WTC11 (cell line): ENCODE data around the gene HDAC9. TPM values are rescaled to one million over a fixed set of nuclear protein-coding genes. Genes with fewer than 3 reads are reported as not detected.

Source experiments
- ATAC-seq: fragments of 200-7000 bp; cut with Tn5 transposase; 2 replicates; pipeline ENCODE4 v1.10.0; 2021; ENCODE audit warnings: mild to moderate bottlenecking, moderate library complexity
- CTCF ChIA-PET: fragments of 300-600 bp; sonication (Branson Sonifier 250); formaldehyde crosslinking; loops from one replicate; lab custom pipeline; 2021; ENCODE audit warnings: antibody characterized with exemption; lab: Charles Lee
- POLR2A ChIA-PET: fragments of 350-600 bp; sonication (Branson Sonifier 250); formaldehyde crosslinking; loops from one replicate; lab custom pipeline; 2021; ENCODE audit warnings: antibody characterized with exemption; lab: Charles Lee
- DNase-seq: peaks from one replicate; pipeline ENCODE4 v3.0.0; 2021; ENCODE audit warnings: low spot score
- H3K27ac Mint-ChIP-seq: 2 replicates; pipeline ENCODE4 v1.8.0; 2021; ENCODE audit warnings: mixed read lengths
- H3K27me3 Mint-ChIP-seq: 2 replicates; pipeline ENCODE4 v1.8.0; 2021; ENCODE audit warnings: low read depth, mild to moderate bottlenecking, moderate library complexity, mixed read lengths
- H3K36me3 Mint-ChIP-seq: 2 replicates; pipeline ENCODE4 v1.8.0; 2021; ENCODE audit warnings: mixed read lengths
- H3K4me1 Mint-ChIP-seq: 2 replicates; pipeline ENCODE4 v1.8.0; 2022; ENCODE audit warnings: mixed read lengths
- H3K4me3 Mint-ChIP-seq: 2 replicates; pipeline ENCODE4 v1.8.0; 2021; ENCODE audit warnings: mild to moderate bottlenecking, moderate library complexity, mixed read lengths
- H3K9me3 Mint-ChIP-seq: 2 replicates; pipeline ENCODE4 v1.8.0; 2021; ENCODE audit warnings: mixed read lengths
- ESRRA ChIP-seq: sonication (generic); formaldehyde crosslinking; IDR thresholded peaks from 2 replicates; pipeline ENCODE4 v1.8.1; 2022; ENCODE audit warnings: mild to moderate bottlenecking, missing genetic modification reagents, borderline replicate concordance
- HMGA2 ChIP-seq: fragments of 250-450 bp; sonication (Bioruptor Pico); IDR thresholded peaks from 2 replicates; pipeline ENCODE4 v1.4.0; 2021; ENCODE audit warnings: mild to moderate bottlenecking, moderate library complexity
- MXD4 ChIP-seq: fragments of 250-450 bp; sonication (Bioruptor Pico); IDR thresholded peaks from 2 replicates; pipeline ENCODE4 v1.8.0; 2021; ENCODE audit warnings: mild to moderate bottlenecking, moderate library complexity, borderline replicate concordance
- NFE2L1 ChIP-seq: sonication (generic); formaldehyde crosslinking; IDR thresholded peaks from 2 replicates; pipeline ENCODE4 v1.8.1; 2023; ENCODE audit warnings: missing genetic modification reagents
- NFYB ChIP-seq: sonication (generic); formaldehyde crosslinking; conservative IDR thresholded peaks from 2 replicates; pipeline ENCODE4 v1.8.0; 2022; ENCODE audit warnings: low read depth, missing genetic modification reagents
- NR1H2 ChIP-seq: sonication (generic); formaldehyde crosslinking; IDR thresholded peaks from 2 replicates; pipeline ENCODE4 v1.9.0; 2021; ENCODE audit warnings: mild to moderate bottlenecking, moderate library complexity, missing genetic modification reagents
- RELA ChIP-seq: sonication (generic); formaldehyde crosslinking; IDR thresholded peaks from 2 replicates; pipeline ENCODE4 v1.8.1; 2022; ENCODE audit warnings: missing genetic modification reagents, mild to moderate bottlenecking, borderline replicate concordance
- SOX15 ChIP-seq: fragments of 250-450 bp; sonication (Bioruptor Pico); IDR thresholded peaks from 2 replicates; pipeline ENCODE4 v1.9.0; 2021; ENCODE audit warnings: mild to moderate bottlenecking
- TEAD1 ChIP-seq: sonication (generic); formaldehyde crosslinking; IDR thresholded peaks from 2 replicates; pipeline ENCODE4 v1.8.0; 2022; ENCODE audit warnings: mild to moderate bottlenecking, missing genetic modification reagents
- total RNA-seq: library from RNA; stranded (reverse); gene quantifications from 3 replicates; pipeline ENCODE4 v1.2.3, GENCODE V29; 2021
- TF ChIP-seq, protein P1 (sequence below): fragments of 250-450 bp; sonication (Bioruptor Pico); IDR thresholded peaks from 2 replicates; pipeline ENCODE4 v1.9.0; 2021; ENCODE audit warnings: moderate library complexity, mild to moderate bottlenecking, inconsistent platforms, borderline replicate concordance
- TF ChIP-seq, protein P2 (sequence below): sonication (generic); formaldehyde crosslinking; IDR thresholded peaks from 2 replicates; pipeline ENCODE4 v1.8.0; 2023; ENCODE audit warnings: missing genetic modification reagents, mild to moderate bottlenecking, borderline replicate concordance
- TF ChIP-seq, protein P3 (sequence below): fragments of 250-450 bp; sonication (Bioruptor Pico); IDR thresholded peaks from 2 replicates; pipeline ENCODE4 v1.9.0; 2021; ENCODE audit warnings: mild to moderate bottlenecking
- TF ChIP-seq, protein P4 (sequence below): sonication (generic); formaldehyde crosslinking; IDR thresholded peaks from 2 replicates; pipeline ENCODE4 v1.8.0; 2022; ENCODE audit warnings: mild to moderate bottlenecking, missing genetic modification reagents
- TF ChIP-seq, protein P5 (sequence below): sonication (generic); formaldehyde crosslinking; IDR thresholded peaks from 2 replicates; pipeline ENCODE4 v1.8.1; 2022; ENCODE audit warnings: missing genetic modification reagents, borderline replicate concordance
- TF ChIP-seq, protein P6 (sequence below): sonication (generic); formaldehyde crosslinking; IDR thresholded peaks from 2 replicates; pipeline ENCODE4 v1.8.0; 2022; ENCODE audit warnings: mild to moderate bottlenecking, missing genetic modification reagents
- TF ChIP-seq, protein P7 (sequence below): sonication (generic); formaldehyde crosslinking; IDR thresholded peaks from 2 replicates; pipeline ENCODE4 v1.8.1; 2022; ENCODE audit warnings: mild to moderate bottlenecking, missing genetic modification reagents, moderate library complexity, borderline replicate concordance
- TF ChIP-seq, protein P8 (sequence below): sonication (generic); formaldehyde crosslinking; IDR thresholded peaks from 2 replicates; pipeline ENCODE4 v1.8.1; 2022; ENCODE audit warnings: mild to moderate bottlenecking, moderate library complexity, missing genetic modification reagents

HDAC9 gene
- total RNA-seq, 1 experiment from 2014 or later, result 18.8 TPM

DNA sequence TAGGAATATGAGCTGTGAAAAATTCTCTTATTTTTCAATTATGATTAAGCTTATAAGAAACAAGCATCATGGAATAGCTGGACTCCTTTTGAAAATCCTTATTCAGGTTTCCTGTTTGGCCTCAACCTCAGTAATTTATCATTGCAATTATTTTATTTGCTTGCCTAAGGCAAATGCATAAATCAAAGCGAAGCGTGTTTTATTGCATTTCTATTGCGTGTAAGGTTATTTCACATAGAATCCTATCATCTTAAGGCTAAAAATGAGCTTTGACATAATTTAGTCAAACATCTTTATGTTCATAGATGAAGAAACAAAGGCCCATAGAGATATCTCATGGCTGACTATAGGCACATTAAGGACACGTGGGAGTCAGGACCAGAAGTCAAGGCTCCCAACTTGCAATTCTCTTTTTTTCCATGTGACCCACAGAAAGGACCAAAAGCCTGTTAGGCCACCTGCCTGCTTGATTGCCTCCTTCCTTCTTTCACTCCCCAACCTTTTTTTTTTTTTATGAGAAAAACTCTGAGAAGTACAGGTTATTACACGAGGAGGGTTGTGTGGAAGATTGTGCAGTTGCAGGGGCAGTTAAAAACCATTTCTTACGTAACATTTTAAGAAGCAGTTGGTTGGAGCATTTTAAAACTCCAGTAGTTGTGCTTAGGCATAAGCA, 261.0 kb downstream of the HDAC9 start (continued):
- TF ChIP-seq NR1H2 (CRISPR knock-in tag) (no peak), HMGA2 (CRISPR knock-in tag) (no peak), NFYB (CRISPR knock-in tag) (no peak)
- TF ChIP-seq, protein P1, sequence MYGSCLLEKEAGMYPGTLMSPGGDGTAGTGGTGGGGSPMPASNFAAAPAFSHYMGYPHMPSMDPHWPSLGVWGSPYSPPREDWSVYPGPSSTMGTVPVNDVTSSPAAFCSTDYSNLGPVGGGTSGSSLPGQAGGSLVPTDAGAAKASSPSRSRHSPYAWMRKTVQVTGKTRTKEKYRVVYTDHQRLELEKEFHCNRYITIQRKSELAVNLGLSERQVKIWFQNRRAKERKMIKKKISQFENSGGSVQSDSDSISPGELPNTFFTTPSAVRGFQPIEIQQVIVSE (CRISPR knock-in tag), result no peak

DNA sequence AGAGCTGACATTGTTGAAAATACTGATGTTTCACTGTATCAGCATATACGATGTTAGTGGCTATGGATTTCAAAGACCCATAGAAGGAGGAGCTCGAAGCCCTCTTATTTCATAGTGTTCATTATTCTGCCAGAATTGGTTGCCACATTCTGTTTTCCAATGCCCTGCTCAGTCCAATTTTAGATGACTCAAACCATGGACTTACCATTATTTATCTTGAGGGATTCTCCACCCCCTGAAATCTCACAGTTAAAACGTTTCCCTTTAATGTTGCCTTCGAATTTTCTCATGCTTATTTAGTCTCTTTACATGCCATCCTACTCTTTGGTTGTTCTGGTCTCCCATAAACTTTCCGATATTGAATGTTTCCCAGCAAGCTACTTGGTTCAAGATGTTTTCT, 264.5 kb downstream of the HDAC9 start:
- Mint-ChIP-seq H3K27me3 (no peaks in the 10 kb centered on the region), H3K36me3 (no peaks in the 10 kb centered on the region), H3K4me3 (no peak overlapping the region), H3K4me1 (peaks cover 16% of the 10 kb centered on the region), H3K9me3 (no peaks in the 10 kb centered on the region), H3K27ac (no peak overlapping the region)
- no peak for ATAC-seq
- no peak for DNase-seq
- no peak for TF ChIP-seq TEAD1 (CRISPR knock-in tag)
- TF ChIP-seq, protein P2, sequence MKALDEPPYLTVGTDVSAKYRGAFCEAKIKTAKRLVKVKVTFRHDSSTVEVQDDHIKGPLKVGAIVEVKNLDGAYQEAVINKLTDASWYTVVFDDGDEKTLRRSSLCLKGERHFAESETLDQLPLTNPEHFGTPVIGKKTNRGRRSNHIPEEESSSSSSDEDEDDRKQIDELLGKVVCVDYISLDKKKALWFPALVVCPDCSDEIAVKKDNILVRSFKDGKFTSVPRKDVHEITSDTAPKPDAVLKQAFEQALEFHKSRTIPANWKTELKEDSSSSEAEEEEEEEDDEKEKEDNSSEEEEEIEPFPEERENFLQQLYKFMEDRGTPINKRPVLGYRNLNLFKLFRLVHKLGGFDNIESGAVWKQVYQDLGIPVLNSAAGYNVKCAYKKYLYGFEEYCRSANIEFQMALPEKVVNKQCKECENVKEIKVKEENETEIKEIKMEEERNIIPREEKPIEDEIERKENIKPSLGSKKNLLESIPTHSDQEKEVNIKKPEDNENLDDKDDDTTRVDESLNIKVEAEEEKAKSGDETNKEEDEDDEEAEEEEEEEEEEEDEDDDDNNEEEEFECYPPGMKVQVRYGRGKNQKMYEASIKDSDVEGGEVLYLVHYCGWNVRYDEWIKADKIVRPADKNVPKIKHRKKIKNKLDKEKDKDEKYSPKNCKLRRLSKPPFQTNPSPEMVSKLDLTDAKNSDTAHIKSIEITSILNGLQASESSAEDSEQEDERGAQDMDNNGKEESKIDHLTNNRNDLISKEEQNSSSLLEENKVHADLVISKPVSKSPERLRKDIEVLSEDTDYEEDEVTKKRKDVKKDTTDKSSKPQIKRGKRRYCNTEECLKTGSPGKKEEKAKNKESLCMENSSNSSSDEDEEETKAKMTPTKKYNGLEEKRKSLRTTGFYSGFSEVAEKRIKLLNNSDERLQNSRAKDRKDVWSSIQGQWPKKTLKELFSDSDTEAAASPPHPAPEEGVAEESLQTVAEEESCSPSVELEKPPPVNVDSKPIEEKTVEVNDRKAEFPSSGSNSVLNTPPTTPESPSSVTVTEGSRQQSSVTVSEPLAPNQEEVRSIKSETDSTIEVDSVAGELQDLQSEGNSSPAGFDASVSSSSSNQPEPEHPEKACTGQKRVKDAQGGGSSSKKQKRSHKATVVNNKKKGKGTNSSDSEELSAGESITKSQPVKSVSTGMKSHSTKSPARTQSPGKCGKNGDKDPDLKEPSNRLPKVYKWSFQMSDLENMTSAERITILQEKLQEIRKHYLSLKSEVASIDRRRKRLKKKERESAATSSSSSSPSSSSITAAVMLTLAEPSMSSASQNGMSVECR (CRISPR knock-in tag), result no peak
- TF ChIP-seq NFE2L1, result no peak
- no peak for TF ChIP-seq MXD4 (CRISPR knock-in tag)
- TF ChIP-seq, protein P3, sequence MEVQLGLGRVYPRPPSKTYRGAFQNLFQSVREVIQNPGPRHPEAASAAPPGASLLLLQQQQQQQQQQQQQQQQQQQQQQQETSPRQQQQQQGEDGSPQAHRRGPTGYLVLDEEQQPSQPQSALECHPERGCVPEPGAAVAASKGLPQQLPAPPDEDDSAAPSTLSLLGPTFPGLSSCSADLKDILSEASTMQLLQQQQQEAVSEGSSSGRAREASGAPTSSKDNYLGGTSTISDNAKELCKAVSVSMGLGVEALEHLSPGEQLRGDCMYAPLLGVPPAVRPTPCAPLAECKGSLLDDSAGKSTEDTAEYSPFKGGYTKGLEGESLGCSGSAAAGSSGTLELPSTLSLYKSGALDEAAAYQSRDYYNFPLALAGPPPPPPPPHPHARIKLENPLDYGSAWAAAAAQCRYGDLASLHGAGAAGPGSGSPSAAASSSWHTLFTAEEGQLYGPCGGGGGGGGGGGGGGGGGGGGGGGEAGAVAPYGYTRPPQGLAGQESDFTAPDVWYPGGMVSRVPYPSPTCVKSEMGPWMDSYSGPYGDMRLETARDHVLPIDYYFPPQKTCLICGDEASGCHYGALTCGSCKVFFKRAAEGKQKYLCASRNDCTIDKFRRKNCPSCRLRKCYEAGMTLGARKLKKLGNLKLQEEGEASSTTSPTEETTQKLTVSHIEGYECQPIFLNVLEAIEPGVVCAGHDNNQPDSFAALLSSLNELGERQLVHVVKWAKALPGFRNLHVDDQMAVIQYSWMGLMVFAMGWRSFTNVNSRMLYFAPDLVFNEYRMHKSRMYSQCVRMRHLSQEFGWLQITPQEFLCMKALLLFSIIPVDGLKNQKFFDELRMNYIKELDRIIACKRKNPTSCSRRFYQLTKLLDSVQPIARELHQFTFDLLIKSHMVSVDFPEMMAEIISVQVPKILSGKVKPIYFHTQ (CRISPR knock-in tag), result no peak
- TF ChIP-seq, protein P4, sequence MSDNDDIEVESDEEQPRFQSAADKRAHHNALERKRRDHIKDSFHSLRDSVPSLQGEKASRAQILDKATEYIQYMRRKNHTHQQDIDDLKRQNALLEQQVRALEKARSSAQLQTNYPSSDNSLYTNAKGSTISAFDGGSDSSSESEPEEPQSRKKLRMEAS, result no peak
- TF ChIP-seq, protein P5, sequence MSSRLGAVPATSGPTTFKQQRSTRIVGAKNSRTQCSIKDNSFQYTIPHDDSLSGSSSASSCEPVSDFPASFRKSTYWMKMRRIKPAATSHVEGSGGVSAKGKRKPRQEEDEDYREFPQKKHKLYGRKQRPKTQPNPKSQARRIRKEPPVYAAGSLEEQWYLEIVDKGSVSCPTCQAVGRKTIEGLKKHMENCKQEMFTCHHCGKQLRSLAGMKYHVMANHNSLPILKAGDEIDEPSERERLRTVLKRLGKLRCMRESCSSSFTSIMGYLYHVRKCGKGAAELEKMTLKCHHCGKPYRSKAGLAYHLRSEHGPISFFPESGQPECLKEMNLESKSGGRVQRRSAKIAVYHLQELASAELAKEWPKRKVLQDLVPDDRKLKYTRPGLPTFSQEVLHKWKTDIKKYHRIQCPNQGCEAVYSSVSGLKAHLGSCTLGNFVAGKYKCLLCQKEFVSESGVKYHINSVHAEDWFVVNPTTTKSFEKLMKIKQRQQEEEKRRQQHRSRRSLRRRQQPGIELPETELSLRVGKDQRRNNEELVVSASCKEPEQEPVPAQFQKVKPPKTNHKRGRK (CRISPR knock-in tag), result no peak
- TF ChIP-seq, protein P6, sequence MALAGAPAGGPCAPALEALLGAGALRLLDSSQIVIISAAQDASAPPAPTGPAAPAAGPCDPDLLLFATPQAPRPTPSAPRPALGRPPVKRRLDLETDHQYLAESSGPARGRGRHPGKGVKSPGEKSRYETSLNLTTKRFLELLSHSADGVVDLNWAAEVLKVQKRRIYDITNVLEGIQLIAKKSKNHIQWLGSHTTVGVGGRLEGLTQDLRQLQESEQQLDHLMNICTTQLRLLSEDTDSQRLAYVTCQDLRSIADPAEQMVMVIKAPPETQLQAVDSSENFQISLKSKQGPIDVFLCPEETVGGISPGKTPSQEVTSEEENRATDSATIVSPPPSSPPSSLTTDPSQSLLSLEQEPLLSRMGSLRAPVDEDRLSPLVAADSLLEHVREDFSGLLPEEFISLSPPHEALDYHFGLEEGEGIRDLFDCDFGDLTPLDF, result no peak
- no peak for TF ChIP-seq ESRRA (CRISPR knock-in tag)
- TF ChIP-seq, protein P7, sequence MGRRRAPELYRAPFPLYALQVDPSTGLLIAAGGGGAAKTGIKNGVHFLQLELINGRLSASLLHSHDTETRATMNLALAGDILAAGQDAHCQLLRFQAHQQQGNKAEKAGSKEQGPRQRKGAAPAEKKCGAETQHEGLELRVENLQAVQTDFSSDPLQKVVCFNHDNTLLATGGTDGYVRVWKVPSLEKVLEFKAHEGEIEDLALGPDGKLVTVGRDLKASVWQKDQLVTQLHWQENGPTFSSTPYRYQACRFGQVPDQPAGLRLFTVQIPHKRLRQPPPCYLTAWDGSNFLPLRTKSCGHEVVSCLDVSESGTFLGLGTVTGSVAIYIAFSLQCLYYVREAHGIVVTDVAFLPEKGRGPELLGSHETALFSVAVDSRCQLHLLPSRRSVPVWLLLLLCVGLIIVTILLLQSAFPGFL (CRISPR knock-in tag), result no peak
- TF ChIP-seq, protein P8, sequence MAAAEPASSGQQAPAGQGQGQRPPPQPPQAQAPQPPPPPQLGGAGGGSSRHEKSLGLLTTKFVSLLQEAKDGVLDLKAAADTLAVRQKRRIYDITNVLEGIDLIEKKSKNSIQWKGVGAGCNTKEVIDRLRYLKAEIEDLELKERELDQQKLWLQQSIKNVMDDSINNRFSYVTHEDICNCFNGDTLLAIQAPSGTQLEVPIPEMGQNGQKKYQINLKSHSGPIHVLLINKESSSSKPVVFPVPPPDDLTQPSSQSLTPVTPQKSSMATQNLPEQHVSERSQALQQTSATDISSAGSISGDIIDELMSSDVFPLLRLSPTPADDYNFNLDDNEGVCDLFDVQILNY, result no peak
- TF ChIP-seq RELA, result no peak
- TF ChIP-seq SOX15 (CRISPR knock-in tag), result no peak
- ChIA-PET POLR2A (no interaction called here), CTCF (no interaction called here)
